IgD-negative memory B cell (primary cell): ENCODE measurements around the gene SPATS2L. TPM values are rescaled to one million over a fixed set of nuclear protein-coding genes. Genes with fewer than 3 reads are reported as not detected.

Experiments used
- H3K27ac Mint-ChIP-seq, 3 donors: one replicate each; pipeline ENCODE4 v1.8.0; 2020 to 2022; ENCODE audit warnings: mild to moderate bottlenecking in 3 of 3, mixed read lengths in 3 of 3, moderate library complexity in 1 of 3
- H3K27me3 Mint-ChIP-seq: one replicate; pipeline ENCODE4 v1.8.0; 2021; ENCODE audit warnings: mixed read lengths
- H3K36me3 Mint-ChIP-seq: one replicate; pipeline ENCODE4 v1.8.0; 2020; ENCODE audit warnings: mild to moderate bottlenecking, mixed read lengths
- H3K4me1 Mint-ChIP-seq, 3 donors: one replicate each; pipeline ENCODE4 v1.8.0; 2020 to 2022; ENCODE audit warnings: mixed read lengths in 3 of 3, mild to moderate bottlenecking in 1 of 3
- H3K4me3 Mint-ChIP-seq, 4 donors: one replicate each; pipeline ENCODE4 v1.8.0; 2020 to 2022; ENCODE audit warnings: mild to moderate bottlenecking in 4 of 4, mixed read lengths in 4 of 4, moderate library complexity in 3 of 4
- H3K9me3 Mint-ChIP-seq, 3 donors: one replicate each; pipeline ENCODE4 v1.8.0; 2020 to 2021; ENCODE audit warnings: mixed read lengths in 3 of 3, mild to moderate bottlenecking in 1 of 3
- polyA plus RNA-seq: library from polyadenylated mRNA; unstranded; fragments of 300-500 nt; fragmentation: Illumina TruSeq; gene quantifications from one replicate; pipeline ENCODE4 v1.2.3, GENCODE V29; 2021

Gene SPATS2L
- polyA plus RNA-seq, 1 donor from 2014 or later, result 0.50 TPM

- Mint-ChIP-seq H3K9me3 (no peaks in the 10 kb centered on the region), H3K27me3 (no peaks in the 10 kb centered on the region), H3K36me3 (peaks cover 20% of the 10 kb centered on the region), H3K4me1 (peaks cover 0 to 2% (median 0%) of the 10 kb centered on the region in 3 donors), H3K4me3 (no peak overlapping the region), H3K27ac (no peak overlapping the region)
Observed at GRCh38 chr2:200488169-200488568, 181.7 kb downstream of the SPATS2L start.

- Mint-ChIP-seq H3K27me3 (no peaks in the 10 kb centered on the region), H3K27ac (no peak overlapping the region), H3K4me3 (no peak overlapping the region), H3K4me1 (peaks cover 0 to 2% (median 0%) of the 10 kb centered on the region in 3 donors), H3K9me3 (no peaks in the 10 kb centered on the region), H3K36me3 (peaks cover 20% of the 10 kb centered on the region)
Observed at GRCh38 chr2:200490001-200490400, 183.5 kb downstream of the SPATS2L start.

- Mint-ChIP-seq H3K4me3 (no peak overlapping the region), H3K36me3 (peaks cover 20% of the 10 kb centered on the region), H3K4me1 (peaks cover 0 to 2% (median 0%) of the 10 kb centered on the region in 3 donors), H3K27ac (no peak overlapping the region), H3K9me3 (no peaks in the 10 kb centered on the region), H3K27me3 (no peaks in the 10 kb centered on the region)
Observed at GRCh38 chr2:200492656-200493055, 186.2 kb downstream of the SPATS2L start.

- Mint-ChIP-seq H3K36me3 (peaks cover 20% of the 10 kb centered on the region), H3K4me1 (no peaks in the 10 kb centered on the region), H3K27me3 (no peaks in the 10 kb centered on the region), H3K4me3 (no peak overlapping the region), H3K9me3 (no peaks in the 10 kb centered on the region), H3K27ac (no peak overlapping the region)
Observed at GRCh38 chr2:200494048-200494447, 187.6 kb downstream of the SPATS2L start.

GRCh38 chr2:200496696-200497095 is 190.2 kb downstream of the SPATS2L start:
- no peak overlapping the region for H3K4me3 Mint-ChIP-seq
- H3K27me3 Mint-ChIP-seq, result no peaks in the 10 kb centered on the region
- H3K9me3 Mint-ChIP-seq, result no peaks in the 10 kb centered on the region
- peaks cover 8% of the 10 kb centered on the region for H3K36me3 Mint-ChIP-seq
- H3K27ac Mint-ChIP-seq, result no peak overlapping the region
- no peaks in the 10 kb centered on the region for H3K4me1 Mint-ChIP-seq

GRCh38 chr2:200498402-200499162 is 192.1 kb downstream of the SPATS2L start:
- peaks cover 3% of the 10 kb centered on the region for H3K36me3 Mint-ChIP-seq
- H3K27me3 Mint-ChIP-seq, result no peaks in the 10 kb centered on the region
- no peak overlapping the region for H3K4me3 Mint-ChIP-seq
- H3K4me1 Mint-ChIP-seq, result peaks cover 0 to 4% (median 2%) of the 10 kb centered on the region in 3 donors
- no peak overlapping the region for H3K27ac Mint-ChIP-seq
- H3K9me3 Mint-ChIP-seq, result peaks cover 0 to 3% (median 3%) of the 10 kb centered on the region in 3 donors

GRCh38 chr2:200502196-200502595 is 195.7 kb downstream of the SPATS2L start:
- H3K9me3 Mint-ChIP-seq, result peaks cover 0 to 3% (median 3%) of the 10 kb centered on the region in 3 donors
- no peaks in the 10 kb centered on the region for H3K27me3 Mint-ChIP-seq
- H3K36me3 Mint-ChIP-seq, result peaks cover 7% of the 10 kb centered on the region
- no peak overlapping the region for H3K4me3 Mint-ChIP-seq
- H3K27ac Mint-ChIP-seq, result no peak overlapping the region
- H3K4me1 Mint-ChIP-seq, result peaks cover 7 to 11% (median 11%) of the 10 kb centered on the region in 3 donors

- peaks cover 14 to 29% (median 27%) of the 10 kb centered on the region in 3 donors for H3K4me1 Mint-ChIP-seq
Observed at GRCh38 chr2:200506679-200507078, 200.2 kb downstream of the SPATS2L start.

GRCh38 chr2:200507179-200507578 is 200.7 kb downstream of the SPATS2L start:
- Mint-ChIP-seq H3K9me3 (peaks cover 0 to 3% (median 3%) of the 10 kb centered on the region in 3 donors), H3K4me3 (peak overlapping the region in 1 of 4 donors; percentile 42), H3K4me1 (peaks cover 14 to 29% (median 27%) of the 10 kb centered on the region in 3 donors), H3K27ac (no peak overlapping the region), H3K27me3 (no peaks in the 10 kb centered on the region), H3K36me3 (peaks cover 5% of the 10 kb centered on the region)

More at GRCh38 chr2:200506679-200507078, 200.2 kb downstream of the SPATS2L start:
- H3K27me3 Mint-ChIP-seq, result no peaks in the 10 kb centered on the region
- peak overlapping the region in 1 of 4 donors; percentile 42 for H3K4me3 Mint-ChIP-seq
- peak overlapping the region in 1 of 3 donors; percentile 56 for H3K27ac Mint-ChIP-seq
- peaks cover 5% of the 10 kb centered on the region for H3K36me3 Mint-ChIP-seq
- peaks cover 0 to 3% (median 3%) of the 10 kb centered on the region in 3 donors for H3K9me3 Mint-ChIP-seq

GRCh38 chr2:200509235-200509611 is 202.7 kb downstream of the SPATS2L start:
- peaks cover 10 to 27% (median 27%) of the 10 kb centered on the region in 3 donors for H3K4me1 Mint-ChIP-seq
- H3K4me3 Mint-ChIP-seq, result peak overlapping the region; percentile 85 to 96 (median 90)
- H3K9me3 Mint-ChIP-seq, result no peaks in the 10 kb centered on the region
- peaks cover 3% of the 10 kb centered on the region for H3K36me3 Mint-ChIP-seq
- H3K27ac Mint-ChIP-seq, result peak overlapping the region; percentile 78 to 92 (median 88)
- H3K27me3 Mint-ChIP-seq, result no peaks in the 10 kb centered on the region

- H3K36me3 Mint-ChIP-seq, result no peaks in the 10 kb centered on the region
- H3K9me3 Mint-ChIP-seq, result no peaks in the 10 kb centered on the region
- no peaks in the 10 kb centered on the region for H3K27me3 Mint-ChIP-seq
- H3K27ac Mint-ChIP-seq, result peak within 1 kb of the TSS; percentile 78 to 92 (median 88)
- peak within 1 kb of the TSS; percentile 88 to 96 (median 92) for H3K4me3 Mint-ChIP-seq
- H3K4me1 Mint-ChIP-seq, result peaks cover 10 to 25% (median 24%) of the 10 kb centered on the region in 3 donors
Observed at GRCh38 chr2:200509612-200510433, 203.3 kb downstream of the SPATS2L start, which contains the start of gene KCTD18. KCTD18 (minus strand) TSS chr2:200510068; CDS start chr2:200507016, 3,052 bp downstream.

GRCh38 chr2:200515155-200515554 is 208.7 kb downstream of the SPATS2L start:
- Mint-ChIP-seq H3K27me3 (peaks cover 5% of the 10 kb centered on the region), H3K4me1 (peaks cover 3 to 5% (median 4%) of the 10 kb centered on the region in 3 donors), H3K36me3 (no peaks in the 10 kb centered on the region), H3K27ac (no peak overlapping the region), H3K9me3 (peaks cover 0 to 15% (median 0%) of the 10 kb centered on the region in 3 donors), H3K4me3 (no peak overlapping the region)

GRCh38 chr2:200523158-200523557 is 216.7 kb downstream of the SPATS2L start:
- Mint-ChIP-seq H3K9me3 (no peaks in the 10 kb centered on the region), H3K27ac (no peak overlapping the region), H3K36me3 (no peaks in the 10 kb centered on the region), H3K4me1 (peaks cover 7 to 14% (median 9%) of the 10 kb centered on the region in 3 donors), H3K27me3 (no peaks in the 10 kb centered on the region), H3K4me3 (peak overlapping the region in 1 of 4 donors; percentile 10)

GRCh38 chr2:200523604-200524003 is 217.1 kb downstream of the SPATS2L start:
- no peaks in the 10 kb centered on the region for H3K27me3 Mint-ChIP-seq
- H3K36me3 Mint-ChIP-seq, result no peaks in the 10 kb centered on the region
- H3K4me3 Mint-ChIP-seq, result peak overlapping the region in 1 of 4 donors; percentile 10
- peaks cover 7 to 14% (median 9%) of the 10 kb centered on the region in 3 donors for H3K4me1 Mint-ChIP-seq
- H3K27ac Mint-ChIP-seq, result no peak overlapping the region
- no peaks in the 10 kb centered on the region for H3K9me3 Mint-ChIP-seq

GRCh38 chr2:200525066-200525465 is 218.6 kb downstream of the SPATS2L start:
- H3K4me3 Mint-ChIP-seq, result peak overlapping the region in 1 of 4 donors; percentile 92
- peaks cover 7 to 14% (median 9%) of the 10 kb centered on the region in 3 donors for H3K4me1 Mint-ChIP-seq
- H3K9me3 Mint-ChIP-seq, result no peaks in the 10 kb centered on the region
- H3K36me3 Mint-ChIP-seq, result no peaks in the 10 kb centered on the region
- H3K27me3 Mint-ChIP-seq, result no peaks in the 10 kb centered on the region
- H3K27ac Mint-ChIP-seq, result no peak overlapping the region
